Right cardiac atrium (tissue), 5 donors: ENCODE results near the gene RBM19. TPM values are rescaled to one million over a fixed set of nuclear protein-coding genes. Genes with fewer than 3 reads are reported as not detected.

Source experiments
- ATAC-seq, 2 donors: fragments of 200-7000 bp; cut with Tn5 transposase; one replicate each; pipeline versions ENCODE4 v1.8.0 to v1.9.1; 2020; ENCODE audit warnings: moderate library complexity in 2 of 2, mild to moderate bottlenecking in 1 of 2
- DNase-seq, 3 donors: peaks; one replicate each; pipeline ENCODE4 v3.0.0-alpha.2; 2020
- H3K27ac ChIP-seq: one replicate; pipeline ENCODE4 v1.5.1; 2013; ENCODE audit warnings: mild to moderate bottlenecking, low read length, control low read depth, moderate library complexity
- H3K27me3 ChIP-seq: one replicate; pipeline ENCODE4 v1.6.1; 2013; ENCODE audit not compliant: control insufficient read depth, insufficient read depth
- H3K4me1 ChIP-seq: one replicate; pipeline ENCODE4 v1.6.1; 2013; ENCODE audit warnings: low read length; ENCODE audit not compliant: control insufficient read depth, insufficient read depth
- H3K4me3 ChIP-seq: one replicate; pipeline ENCODE4 v1.5.1; 2013; ENCODE audit warnings: low read length, control low read depth
- H3K9me3 ChIP-seq: one replicate; pipeline ENCODE4 v1.6.1; 2013; ENCODE audit warnings: low read length; ENCODE audit not compliant: control insufficient read depth
- WGBS: extraction: QIAGEN DNeasy Blood & Tissue Kit; methylation state at CpG from one replicate; pipeline ENCODE4 v1.1.7; 2013; 5-methylcytosine and 5-hydroxymethylcytosine counted together
- intact Hi-C, 4 donors: fragments of 100-400 bp; cut with DNase I; formaldehyde crosslinking; loops; one replicate each; pipeline versions ENCODE4 v1.11.0 to v1.14.0; 2022 to 2023
- polyA plus RNA-seq: library from polyadenylated mRNA; stranded (reverse); fragments of 200-250 nt; gene quantifications from one replicate; pipeline ENCODE4 v1.2.3, GENCODE V29; 2013
- total RNA-seq, 4 donors: library from RNA; stranded (reverse); fragmentation: NEBNext Ultra II Directional; extraction: Animal tissue kit (Norgen Biotek cat#: 25700); gene quantifications; one replicate each; pipeline ENCODE4 v1.2.1, GENCODE V29; 2021
- donor health status: healthy with polysubstance abuse.
- donor health status: DM: no; HTN: yes; CAD: no.
- donor health status: DM: no; HTN: no; CAD: no.
- donor health status: DM: no; HTN: yes; CAD: no; lungs with severe emphysema.
- donor health status: DM: yes; HTN: yes; CAD: no.

The RBM19 gene
- total and polyA plus RNA-seq, 5 donors: 12.7 to 21.7 (median 17.1) TPM

- H3K4me1 ChIP-seq: peaks cover 3% of the 10 kb centered on the region
- H3K4me3 ChIP-seq: no peak overlapping the region
- 91% methylated on average over 4 of the region's 4 CpGs for WGBS
- no peak overlapping the region for H3K27ac ChIP-seq
- intact Hi-C loops: no loop called here
- DNase-seq (no peak), ATAC-seq (no peak)
- no peaks in the 10 kb centered on the region for H3K9me3 ChIP-seq
- no peaks in the 10 kb centered on the region for H3K27me3 ChIP-seq
These were observed 35.9 kb downstream of the RBM19 start for GRCh38 chr12:113930249-113930648.

GRCh38 chr12:113929312-113929989, 36.7 kb downstream of the RBM19 start:
- no peak for ATAC-seq
- H3K27me3 ChIP-seq: no peaks in the 10 kb centered on the region
- no peak overlapping the region for H3K27ac ChIP-seq
- DNase-seq: no peak
- 74% methylated on average over 5 of the region's 5 CpGs for WGBS
- peaks cover 3% of the 10 kb centered on the region for H3K4me1 ChIP-seq
- H3K4me3 ChIP-seq: no peak overlapping the region
- no peaks in the 10 kb centered on the region for H3K9me3 ChIP-seq
- intact Hi-C loops: no loop called here

DNA sequence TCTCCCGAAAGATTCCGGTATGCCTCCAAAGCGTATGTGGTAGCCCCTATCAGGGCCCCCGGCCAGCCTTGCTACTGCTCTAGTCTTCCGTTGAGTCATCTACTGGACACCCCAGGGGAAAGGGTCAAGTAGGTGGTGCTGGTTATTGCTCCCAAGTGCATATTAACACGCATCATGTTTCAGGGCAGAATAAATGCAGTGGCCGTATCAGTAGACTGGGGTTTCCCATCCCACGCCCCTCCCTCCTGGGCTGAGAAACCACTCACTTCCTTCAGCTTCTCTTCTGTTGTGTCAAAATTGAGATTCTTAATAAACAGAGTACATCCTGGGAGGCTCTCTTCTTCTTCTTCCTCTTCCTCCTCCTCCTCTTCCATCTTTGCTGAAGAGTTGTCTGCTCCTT, 39.3 kb downstream of the RBM19 start:
- Histone ChIP-seq H3K27me3 (no peaks in the 10 kb centered on the region), H3K4me1 (peaks cover 1% of the 10 kb centered on the region), H3K27ac (no peak overlapping the region), H3K4me3 (no peak overlapping the region), H3K9me3 (no peaks in the 10 kb centered on the region)
- DNase-seq: no peak
- intact Hi-C loops: no loop called here
- ATAC-seq: no peak
- WGBS: 94% methylated on average over 8 of the region's 8 CpGs

- no peak for ATAC-seq
- intact Hi-C loops: no loop called here
- WGBS: 89% methylated on average over 4 of the region's 4 CpGs
These were observed 41.8 kb downstream of the RBM19 start for GRCh38 chr12:113924341-113924740.

DNA sequence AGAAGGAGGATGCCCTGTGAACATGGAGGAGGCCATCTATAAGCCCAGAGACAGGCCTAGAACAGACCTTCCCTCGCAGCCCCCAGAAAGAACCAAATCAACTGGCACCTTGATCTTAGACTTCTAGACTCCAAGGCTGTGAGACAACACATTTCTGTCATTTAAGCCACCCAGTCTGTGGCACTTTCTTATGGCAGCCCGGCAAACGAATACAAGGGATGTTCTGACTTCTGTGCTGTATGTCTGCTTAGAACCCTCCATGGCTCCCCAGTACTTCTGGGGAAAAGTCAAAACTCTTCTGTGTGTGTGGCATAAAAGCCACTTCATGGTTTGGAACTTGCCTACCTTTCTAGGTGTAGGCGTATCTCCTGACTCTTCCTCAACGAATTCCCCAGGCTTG, 42.9 kb downstream of the RBM19 start:
- no peaks in the 10 kb centered on the region for H3K27me3 ChIP-seq
- ATAC-seq (no peak), DNase-seq (no peak)
- intact Hi-C loops: no loop called here
- no peak overlapping the region for H3K27ac ChIP-seq
- no peaks in the 10 kb centered on the region for H3K9me3 ChIP-seq
- H3K4me1 ChIP-seq: no peaks in the 10 kb centered on the region
- 95% methylated on average over 5 of the region's 5 CpGs for WGBS
- no peak overlapping the region for H3K4me3 ChIP-seq

More at GRCh38 chr12:113924341-113924740, 41.8 kb downstream of the RBM19 start:
- Histone ChIP-seq H3K27me3 (no peaks in the 10 kb centered on the region), H3K9me3 (no peaks in the 10 kb centered on the region), H3K4me1 (no peaks in the 10 kb centered on the region), H3K27ac (no peak overlapping the region), H3K4me3 (no peak overlapping the region)
- no peak for DNase-seq

- Histone ChIP-seq H3K4me1 (no peaks in the 10 kb centered on the region), H3K27me3 (no peaks in the 10 kb centered on the region), H3K4me3 (no peak overlapping the region), H3K9me3 (no peaks in the 10 kb centered on the region), H3K27ac (no peak overlapping the region)
- WGBS: 86% methylated on average over 3 of the region's 3 CpGs
- DNase-seq (no peak), ATAC-seq (no peak)
- intact Hi-C loops: no loop called here
These were observed 44.7 kb downstream of the RBM19 start for GRCh38 chr12:113921430-113921829.

GRCh38 chr12:113919791-113920190, 46.3 kb downstream of the RBM19 start:
- 93% methylated on average over 5 of the region's 5 CpGs for WGBS

GRCh38 chr12:113918306-113918705, 47.8 kb downstream of the RBM19 start:
- 85% methylated on average over 13 of the region's 13 CpGs for WGBS
- Histone ChIP-seq H3K27ac (no peak overlapping the region), H3K9me3 (no peaks in the 10 kb centered on the region), H3K27me3 (no peaks in the 10 kb centered on the region), H3K4me3 (no peak overlapping the region), H3K4me1 (no peaks in the 10 kb centered on the region)
- DNase-seq (no peak), ATAC-seq (no peak)
- intact Hi-C loops: no loop called here

More at GRCh38 chr12:113919791-113920190, 46.3 kb downstream of the RBM19 start:
- Histone ChIP-seq H3K4me3 (no peak overlapping the region), H3K4me1 (no peaks in the 10 kb centered on the region), H3K27ac (no peak overlapping the region), H3K27me3 (no peaks in the 10 kb centered on the region), H3K9me3 (no peaks in the 10 kb centered on the region)
- ATAC-seq: no peak
- intact Hi-C loops: no loop called here
- no peak for DNase-seq

DNA sequence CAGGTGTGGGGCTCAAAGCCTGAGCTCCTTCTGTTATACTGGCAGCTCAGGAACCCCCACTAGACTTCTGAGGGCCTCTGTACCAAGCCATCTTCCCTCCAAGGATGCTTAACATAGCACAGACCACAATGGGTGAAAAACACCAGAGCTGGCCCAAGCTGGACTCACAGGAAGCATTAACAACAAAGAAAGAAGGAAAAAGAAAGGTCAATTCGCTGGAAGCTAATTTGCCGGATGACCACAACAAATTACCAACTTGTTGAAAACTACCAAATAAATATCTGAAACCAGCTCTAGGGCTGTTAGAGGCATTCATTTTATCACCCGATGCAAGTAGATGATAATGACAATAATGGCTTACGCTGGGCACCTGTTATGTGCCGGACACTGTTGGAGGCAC, 48.7 kb downstream of the RBM19 start:
- DNase-seq (no peak), ATAC-seq (no peak)
- Histone ChIP-seq H3K4me3 (no peak overlapping the region), H3K27me3 (no peaks in the 10 kb centered on the region), H3K9me3 (no peaks in the 10 kb centered on the region), H3K27ac (no peak overlapping the region), H3K4me1 (no peaks in the 10 kb centered on the region)
- 96% methylated on average over 5 of the region's 5 CpGs for WGBS
- intact Hi-C loops: no loop called here

- Histone ChIP-seq H3K4me3 (no peak overlapping the region), H3K9me3 (no peaks in the 10 kb centered on the region), H3K4me1 (no peaks in the 10 kb centered on the region), H3K27ac (no peak overlapping the region), H3K27me3 (no peaks in the 10 kb centered on the region)
- intact Hi-C loops: loop anchor here in 3 of 4 donors (5.0 kb wide), 2 partner anchors 453 to 473 kb away; no protein-coding TSS in a partner anchor
- WGBS: 96% methylated on average over 13 of the region's 13 CpGs
- DNase-seq: no peak
- ATAC-seq: no peak
These were observed 51.3 kb downstream of the RBM19 start for GRCh38 chr12:113914806-113915205.

GRCh38 chr12:113914176-113914575, 51.9 kb downstream of the RBM19 start:
- DNase-seq (no peak), ATAC-seq (no peak)
- Histone ChIP-seq H3K4me1 (no peaks in the 10 kb centered on the region), H3K4me3 (no peak overlapping the region), H3K27ac (no peak overlapping the region), H3K27me3 (no peaks in the 10 kb centered on the region), H3K9me3 (no peaks in the 10 kb centered on the region)
- intact Hi-C loops: loop anchor here in 3 of 4 donors (5.0 kb wide), 2 partner anchors 452 to 472 kb away; no protein-coding TSS in a partner anchor
- WGBS: 91% methylated on average over 10 of the region's 10 CpGs
